ENCODE data around the gene GABRB3.

Gene GABRB3

GRCh38 chr15:26537663-26538062 is 235.2 kb downstream of the GABRB3 start:
- Histone ChIP-seq H3K4me1 (ENCODE audit: control insufficient read depth, insufficient read depth, low read length) (no peaks in the 10 kb centered on the region), H3K36me3 (ENCODE audit: control insufficient read depth in 2 of 2, insufficient read depth in 1 of 2, low read length in 2 of 2) (no peaks in the 10 kb centered on the region), H3K9me3 (ENCODE audit: control insufficient read depth, insufficient read depth, low read depth, low read length) (no peaks in the 10 kb centered on the region), H3K4me3 (ENCODE audit: low read depth, low read length) (no peak overlapping the region), H3K27ac (ENCODE audit: extremely low read depth, low read depth, low read length) (no peak overlapping the region)
- ChIA-PET CTCF (interaction anchor here (0.6 kb wide), 1 partner anchor 10 kb away, joined by 3 read pairs; no protein-coding TSS in a partner anchor), POLR2A (no interaction called here)
- TF ChIP-seq ZNF639 (tag by site-specific recombination; IDR thresholded peaks at IDR 0.05) = no peak
- TF ChIP-seq ZNF660 (tag by site-specific recombination; IDR thresholded peaks at IDR 0.05) = no peak
- no peak for TF ChIP-seq ZNF223 (tag by site-specific recombination; IDR thresholded peaks at IDR 0.05)
- no peak for TF ChIP-seq ZNF544 (tag by site-specific recombination; IDR thresholded peaks at IDR 0.05)
- no peak for TF ChIP-seq ZNF585B (tag by site-specific recombination; IDR thresholded peaks at IDR 0.05)
- TF ChIP-seq ZNF548 (tag by site-specific recombination; IDR thresholded peaks at IDR 0.05) = no peak
- no peak for TF ChIP-seq ZFP69B (tag by site-specific recombination; IDR thresholded peaks at IDR 0.05)
- no peak for TF ChIP-seq TSHZ1 (tag by site-specific recombination; IDR thresholded peaks at IDR 0.05; ENCODE audit: borderline replicate concordance)
- no peak for TF ChIP-seq OVOL3 (tag by site-specific recombination; IDR thresholded peaks at IDR 0.05)
- TF ChIP-seq ZNF645 (tag by site-specific recombination; IDR thresholded peaks at IDR 0.05) = no peak

- POLR2A ChIA-PET = no interaction called here
- CTCF ChIA-PET = no interaction called here
- TF ChIP-seq KLF17 (tag by site-specific recombination; IDR thresholded peaks at IDR 0.05) = no peak
- no peak for TF ChIP-seq HOXD13 (CRISPR knock-in tag; IDR thresholded peaks at IDR 0.05; ENCODE audit: borderline replicate concordance)
- TF ChIP-seq PBX3 (CRISPR knock-in tag; IDR thresholded peaks at IDR 0.05) = no peak
- no peak for TF ChIP-seq ZNF2 (tag by site-specific recombination; IDR thresholded peaks at IDR 0.05)
- no peak for TF ChIP-seq ZNF394 (tag by site-specific recombination; IDR thresholded peaks at IDR 0.05; ENCODE audit: borderline replicate concordance)
- no peak for TF ChIP-seq HOXA7 (CRISPR knock-in tag; IDR thresholded peaks at IDR 0.05; ENCODE audit: borderline replicate concordance)
- TF ChIP-seq PATZ1 (tag by site-specific recombination; IDR thresholded peaks at IDR 0.05) = no peak
- no peak for TF ChIP-seq HIC1 (tag by site-specific recombination; IDR thresholded peaks at IDR 0.05)
- TF ChIP-seq ZNF48 (tag by site-specific recombination; IDR thresholded peaks at IDR 0.05) = no peak
- TF ChIP-seq ZBTB48 (tag by site-specific recombination; IDR thresholded peaks at IDR 0.05) = no peak
- no peak for TF ChIP-seq ZNF202 (tag by site-specific recombination; IDR thresholded peaks at IDR 0.05; ENCODE audit: borderline replicate concordance)
- TF ChIP-seq ZNF561 (tag by site-specific recombination; IDR thresholded peaks at IDR 0.05; ENCODE audit: borderline replicate concordance) = no peak
- no peak for TF ChIP-seq KLF9 (tag by site-specific recombination; IDR thresholded peaks at IDR 0.05; ENCODE audit: low read depth)
Measured at GRCh38 chr15:26531489-26531888, 241.4 kb downstream of the GABRB3 start.

More at GRCh38 chr15:26531489-26531888, 241.4 kb downstream of the GABRB3 start:
- H3K27ac ChIP-seq (ENCODE audit: extremely low read depth, low read depth, low read length) = no peak overlapping the region
- H3K36me3 ChIP-seq (ENCODE audit: control insufficient read depth in 2 of 2, insufficient read depth in 1 of 2, low read length in 2 of 2) = no peaks in the 10 kb centered on the region
- H3K4me3 ChIP-seq (ENCODE audit: low read depth, low read length) = no peak overlapping the region
- H3K4me1 ChIP-seq (ENCODE audit: control insufficient read depth, insufficient read depth, low read length) = no peaks in the 10 kb centered on the region
- H3K9me3 ChIP-seq (ENCODE audit: control insufficient read depth, insufficient read depth, low read depth, low read length) = no peaks in the 10 kb centered on the region

All from HEK293 (cell line).